GM21576 (cell line): ENCODE data around the gene FNDC3A.
"Not testable (repeated sequence)": the region's sequence is repeated elsewhere in the genome, so short reads cannot be mapped to it uniquely, and the experiment has no call there.

Source experiments
- ATAC-seq: cut with Tn5 transposase; IDR thresholded peaks from one replicate; pipeline ENCODE4 v1.9.1; 2021; ENCODE audit warnings: mild to moderate bottlenecking, moderate library complexity; ENCODE audit not compliant: unreplicated experiment

FNDC3A gene

DNA sequence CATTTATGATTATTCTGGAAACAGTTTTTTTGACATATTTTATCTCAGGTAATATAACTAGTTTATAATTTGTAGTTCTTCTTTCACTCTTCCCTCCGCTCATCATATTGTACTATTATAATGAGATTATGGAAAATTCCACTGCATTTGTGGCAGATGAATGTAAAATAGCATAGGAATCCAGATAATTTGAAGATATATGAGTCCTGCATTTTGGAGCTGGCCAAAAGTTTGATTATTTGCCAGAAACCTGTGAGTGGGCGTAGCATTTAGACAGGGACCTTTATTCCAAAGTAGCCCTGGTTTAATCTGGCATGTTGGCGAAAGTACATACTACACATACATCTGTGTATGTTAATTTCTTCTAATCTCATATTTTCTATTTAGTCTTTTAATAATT is 65.2 kb downstream of the FNDC3A start:
- no peak for ATAC-seq

DNA sequence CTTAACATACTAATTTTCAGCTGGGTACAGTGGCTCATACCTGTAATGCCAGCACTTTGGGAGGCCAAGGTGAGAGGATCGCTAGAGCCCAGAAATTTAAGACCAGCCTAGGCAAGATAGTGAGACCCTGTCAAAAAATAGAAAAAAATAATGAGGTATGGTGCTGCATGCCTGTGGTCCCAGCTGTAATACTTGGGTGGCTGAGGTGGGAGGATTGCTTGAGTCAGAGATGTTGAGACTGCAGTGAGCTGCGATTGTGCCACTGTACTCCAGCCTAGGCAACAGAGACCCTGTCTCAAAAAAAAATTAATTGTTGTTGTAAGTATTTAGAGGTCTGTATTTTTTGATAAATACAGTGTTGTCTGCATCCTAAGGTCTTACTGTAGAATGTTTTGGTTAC is 66.8 kb downstream of the FNDC3A start:
- ATAC-seq, result no peak

DNA sequence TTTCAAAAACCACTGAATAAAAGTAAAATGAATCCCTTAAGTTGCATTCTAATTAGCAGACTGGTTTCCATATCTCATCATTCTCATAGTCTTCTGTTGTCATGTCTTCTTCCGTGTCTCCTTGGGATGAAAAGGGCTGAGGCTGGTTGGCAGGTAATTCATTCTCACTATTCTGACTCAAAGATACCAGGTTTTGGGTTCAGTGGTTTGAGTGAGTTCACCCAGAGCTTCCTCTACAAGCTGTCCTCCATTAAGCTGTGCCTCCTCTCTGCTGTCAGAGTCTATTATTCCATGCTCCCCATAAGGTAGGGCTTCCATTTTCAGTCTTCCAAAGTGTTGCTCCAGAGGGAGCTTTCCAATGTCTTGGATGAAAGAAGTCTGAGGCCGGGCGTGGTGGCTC is 68.3 kb downstream of the FNDC3A start:
- ATAC-seq, result no peak

DNA sequence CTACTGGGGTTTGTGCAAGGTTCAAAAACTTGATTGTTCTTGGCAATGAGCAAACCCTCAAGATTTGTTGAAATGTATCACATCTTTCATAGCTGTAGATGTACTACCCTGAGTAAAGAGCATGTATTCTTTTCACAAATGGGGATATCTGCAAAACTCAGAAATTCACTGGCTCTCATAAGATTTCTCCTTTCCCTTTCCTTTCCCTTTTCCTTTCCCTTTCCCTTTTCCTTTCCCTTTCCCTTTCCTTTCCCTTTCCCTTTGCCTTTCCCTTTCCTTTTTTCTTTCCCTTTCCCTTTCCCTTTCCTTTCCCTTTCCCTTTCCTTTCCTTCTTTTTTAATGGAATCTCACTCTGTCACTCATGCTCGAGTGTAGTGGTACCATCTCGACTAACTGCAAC is 69.1 kb downstream of the FNDC3A start:
- no peak for ATAC-seq

DNA sequence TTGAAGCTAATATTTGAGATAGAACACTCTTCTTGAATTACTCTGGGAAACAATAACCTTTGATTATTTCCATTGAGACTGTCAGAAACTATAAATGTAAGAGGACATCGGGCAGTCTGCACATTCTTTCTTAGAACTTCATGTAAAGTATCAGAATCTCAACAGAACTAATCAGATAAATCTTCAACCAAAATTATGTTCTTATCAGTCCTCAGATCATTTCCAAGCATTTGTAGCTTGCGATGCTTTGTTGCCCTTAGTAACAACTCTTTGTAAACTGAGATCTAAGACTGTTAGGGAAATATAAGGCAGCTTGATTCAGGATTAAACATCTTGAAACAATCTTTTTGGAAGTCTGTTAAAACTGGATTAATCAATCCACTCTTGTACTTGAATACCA is 70.3 kb downstream of the FNDC3A start:
- no peak for ATAC-seq

DNA sequence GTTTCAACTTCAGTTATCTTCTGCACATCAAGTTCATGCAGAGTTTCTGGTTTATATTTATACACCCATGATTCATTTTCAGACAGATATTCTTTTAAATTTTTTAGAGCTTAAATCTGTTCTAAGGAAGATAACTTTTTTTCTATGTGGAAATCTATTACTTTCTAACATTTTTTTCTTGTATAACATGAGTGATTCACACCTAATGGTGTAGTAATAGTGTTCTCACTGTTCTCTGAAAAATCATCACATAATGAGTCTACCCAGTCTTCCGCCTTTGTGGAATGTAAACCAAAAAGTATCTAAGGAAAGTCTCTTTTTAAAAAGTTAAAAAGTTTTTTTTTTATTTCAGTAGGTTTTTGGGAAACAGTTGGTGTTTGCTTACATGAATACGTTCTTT is 70.8 kb downstream of the FNDC3A start:
- no peak for ATAC-seq

DNA sequence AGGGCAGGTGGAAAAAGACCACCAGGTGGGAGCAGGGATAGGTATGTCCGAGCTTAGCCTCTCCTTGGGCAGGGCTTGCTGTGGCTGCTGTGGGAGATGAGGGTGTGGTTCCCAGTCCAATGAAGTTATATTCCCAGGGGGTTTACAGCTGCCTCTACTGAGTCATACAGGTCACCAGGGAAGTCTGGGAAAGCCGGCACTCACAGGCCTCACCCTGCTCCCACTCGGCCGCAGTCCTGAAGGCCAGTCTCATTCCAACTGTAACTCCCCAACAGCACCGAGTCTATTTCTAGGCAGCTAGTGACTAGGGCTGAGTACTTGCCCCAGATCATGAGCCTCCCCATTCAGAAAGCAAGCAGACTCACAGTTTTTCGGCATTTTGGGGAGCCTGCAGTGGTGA is 77.1 kb downstream of the FNDC3A start:
- no peak for ATAC-seq

DNA sequence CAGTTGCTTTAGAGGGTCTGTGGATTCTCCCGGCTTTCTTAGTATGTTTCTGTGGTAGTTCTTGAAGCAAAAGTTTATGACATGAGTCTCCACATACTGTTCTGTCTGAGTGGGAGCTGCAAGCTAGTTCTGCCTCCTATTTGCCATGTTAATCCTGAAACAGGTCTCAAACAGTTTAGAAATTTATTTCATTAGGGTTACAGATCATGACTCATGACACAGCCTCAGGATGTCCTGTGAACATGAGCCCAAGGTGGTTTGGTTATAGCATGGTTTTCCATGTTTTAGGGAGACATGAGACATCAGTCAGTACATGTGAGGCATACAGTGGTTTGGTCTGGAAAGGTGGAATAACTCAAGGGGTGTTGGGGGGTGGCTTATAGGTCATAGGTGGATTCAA is 77.5 kb downstream of the FNDC3A start:
- ATAC-seq, result no peak

DNA sequence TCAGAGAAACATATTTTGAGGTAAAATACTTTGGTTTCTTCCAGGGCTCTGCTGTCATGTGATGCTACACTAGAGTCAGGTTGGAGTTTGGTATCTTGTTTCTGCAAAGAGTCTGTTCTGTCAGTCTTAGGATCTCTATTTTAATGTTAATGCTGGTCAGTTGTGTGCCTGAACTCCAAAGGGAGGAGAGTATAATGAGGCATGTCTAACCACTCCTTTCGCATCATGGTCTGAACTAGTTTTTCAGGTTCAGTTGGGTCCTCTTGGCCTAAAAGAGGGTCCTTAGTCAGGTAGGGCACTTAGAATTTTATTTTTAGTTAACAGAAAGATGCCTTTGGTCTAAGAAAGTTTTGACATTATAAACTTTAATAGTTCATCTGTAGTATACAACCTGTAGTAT is 78.2 kb downstream of the FNDC3A start:
- no peak for ATAC-seq

DNA sequence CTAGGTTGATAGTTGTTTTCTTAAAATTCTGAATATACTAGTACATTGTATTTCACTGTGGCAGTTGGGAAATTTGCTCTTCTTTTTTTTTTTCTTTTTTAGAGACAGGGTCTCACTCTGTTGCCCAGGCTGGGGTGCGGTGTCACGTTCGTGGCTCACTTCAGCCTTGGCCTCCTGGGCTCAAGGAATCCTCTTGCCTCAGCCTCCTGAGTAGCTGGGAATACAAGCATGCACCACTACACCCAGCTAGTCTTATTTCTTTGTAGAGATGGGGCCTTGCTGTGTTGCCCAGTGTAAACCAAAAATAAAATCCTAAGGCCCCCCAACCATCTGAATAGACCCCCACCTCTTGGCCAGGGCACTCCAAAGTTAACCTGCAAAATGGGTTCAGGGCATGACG is 79.3 kb downstream of the FNDC3A start:
- no peak for ATAC-seq

DNA sequence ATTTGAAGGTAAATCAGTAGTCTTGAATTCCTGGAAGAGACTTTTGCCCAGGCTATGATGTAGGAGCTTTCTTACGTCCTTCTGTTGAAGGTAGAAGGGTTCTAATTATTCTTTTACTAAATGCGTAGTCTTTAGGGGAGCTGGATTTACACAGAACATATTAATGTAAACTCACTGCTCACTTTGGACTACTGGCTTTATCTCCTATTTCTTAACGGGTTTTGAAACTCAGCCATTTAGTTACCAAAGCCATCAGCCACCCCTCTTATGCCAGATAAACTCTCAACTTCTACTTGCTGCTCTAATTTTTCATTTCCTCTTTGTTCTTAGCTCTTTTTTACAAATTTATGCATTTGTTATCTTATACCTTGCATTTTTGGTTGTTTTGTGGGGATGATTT is 81.5 kb downstream of the FNDC3A start:
- ATAC-seq, result no peak

DNA sequence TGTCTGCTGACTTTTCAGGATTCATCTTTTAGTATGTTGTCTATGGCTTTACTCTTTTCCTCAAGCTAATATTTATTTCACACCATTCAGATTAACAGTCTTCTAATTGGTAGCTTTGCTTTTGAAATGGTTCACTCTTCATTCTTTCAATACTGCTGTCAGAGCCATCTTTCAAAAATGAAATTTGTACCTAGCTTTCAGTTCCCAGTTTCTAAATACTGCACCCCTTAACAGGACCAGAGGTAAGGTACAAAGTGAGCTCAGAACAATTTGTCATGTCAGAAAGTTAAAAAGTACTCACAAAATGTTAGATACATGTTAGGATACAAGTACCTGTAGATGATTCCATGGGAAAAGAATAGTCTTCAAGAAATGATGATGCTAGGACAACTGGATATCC is 83.0 kb downstream of the FNDC3A start:
- ATAC-seq, result no peak

DNA sequence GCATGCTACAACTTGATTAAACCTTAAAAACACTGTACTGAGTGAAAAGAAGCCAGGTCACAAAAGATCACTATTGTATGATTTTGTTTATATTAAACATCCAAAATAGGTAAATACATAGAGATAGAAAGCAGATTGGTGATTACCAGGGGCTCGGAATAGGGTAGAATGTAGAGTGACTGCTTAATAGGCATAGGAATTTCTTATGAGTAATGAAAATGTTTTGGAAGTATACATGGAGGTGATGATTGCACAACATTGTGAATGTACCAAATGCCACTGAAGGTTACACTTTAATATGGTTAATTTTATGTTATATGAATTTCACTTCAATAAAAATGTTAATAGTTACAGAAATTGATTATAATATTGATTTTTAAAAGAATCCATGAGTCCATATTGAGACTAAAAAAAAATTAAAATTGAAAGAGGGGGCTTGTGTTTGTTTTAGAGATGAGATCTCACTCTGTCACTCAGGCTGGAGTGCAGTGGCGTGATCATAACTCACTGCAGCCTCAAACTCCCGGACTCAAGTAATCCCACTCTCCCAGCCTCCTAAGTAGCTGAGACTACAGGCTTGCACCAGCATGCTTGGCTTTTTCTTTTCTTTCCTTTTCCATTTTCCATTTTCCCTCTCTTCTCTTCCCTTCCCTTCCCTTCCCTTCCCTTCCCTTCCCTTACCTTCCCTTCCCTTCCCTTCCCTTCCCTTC is 85.1 kb downstream of the FNDC3A start:
- ATAC-seq, result no peak

DNA sequence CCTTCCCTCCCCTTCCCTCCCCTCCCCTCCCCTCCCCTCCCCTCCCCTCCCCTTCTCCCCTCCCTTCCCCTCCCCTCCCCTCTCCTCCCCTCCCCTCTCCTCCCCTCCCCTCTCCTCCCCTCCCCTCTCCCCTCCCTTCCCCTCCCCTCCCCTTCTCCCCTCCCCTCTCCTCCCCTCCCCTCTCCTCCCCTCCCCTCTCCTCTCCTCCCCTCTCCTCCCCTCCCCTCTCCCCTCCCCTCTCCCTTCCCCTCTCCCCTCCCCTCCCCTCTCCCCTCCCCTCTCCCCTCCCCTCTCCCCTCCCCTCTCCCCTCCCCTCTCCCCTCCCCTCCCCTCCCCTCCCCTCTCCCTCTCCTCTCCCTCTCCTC is 85.7 kb downstream of the FNDC3A start:
- ATAC-seq, result not testable (repeated sequence)

DNA sequence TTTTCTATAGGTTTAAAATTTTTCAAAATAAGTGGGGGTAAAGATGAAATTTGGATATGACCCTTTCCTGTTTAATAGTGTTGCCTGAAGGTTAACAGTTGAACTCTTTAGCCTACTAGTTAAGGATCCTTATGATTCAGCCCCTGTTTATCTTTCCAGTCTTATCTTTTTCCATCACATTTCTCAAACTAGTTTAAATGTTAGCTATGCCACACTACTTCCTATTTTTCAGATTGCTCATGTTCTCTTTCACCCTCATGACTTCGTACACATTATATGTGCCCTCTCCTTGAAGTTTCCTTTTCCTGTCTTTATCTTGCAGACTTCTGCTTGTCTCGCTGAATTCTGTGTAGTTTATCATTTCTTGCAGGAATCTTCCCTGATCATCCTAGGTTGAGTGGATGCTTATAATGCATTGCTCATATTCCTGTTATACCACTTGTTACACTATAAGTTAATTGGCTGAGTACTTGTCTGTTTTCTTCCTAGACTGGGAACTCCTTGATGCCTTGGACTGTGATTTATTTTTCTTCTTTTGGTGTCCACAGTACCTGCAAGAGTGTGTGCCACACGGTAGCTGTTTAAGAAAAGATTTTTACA is 86.7 kb downstream of the FNDC3A start:
- no peak for ATAC-seq

DNA sequence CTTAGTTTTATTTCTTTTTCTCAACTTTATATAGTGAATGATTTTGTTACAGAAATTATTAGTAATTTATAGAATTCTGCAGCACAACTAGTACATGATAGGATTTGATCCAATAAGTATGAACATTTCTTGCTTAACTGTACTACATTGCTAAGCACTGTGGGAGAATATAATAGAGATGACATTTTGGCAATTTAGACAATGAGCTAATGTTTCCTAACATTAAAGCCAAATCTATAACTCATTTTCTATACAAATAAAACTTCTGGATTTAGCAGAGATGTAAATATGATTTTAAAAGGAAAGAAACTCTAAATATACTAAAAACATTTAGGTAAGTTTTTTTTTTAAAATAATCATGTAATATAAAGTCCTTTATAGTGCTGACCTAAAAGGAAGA is 87.3 kb downstream of the FNDC3A start:
- ATAC-seq, result no peak

DNA sequence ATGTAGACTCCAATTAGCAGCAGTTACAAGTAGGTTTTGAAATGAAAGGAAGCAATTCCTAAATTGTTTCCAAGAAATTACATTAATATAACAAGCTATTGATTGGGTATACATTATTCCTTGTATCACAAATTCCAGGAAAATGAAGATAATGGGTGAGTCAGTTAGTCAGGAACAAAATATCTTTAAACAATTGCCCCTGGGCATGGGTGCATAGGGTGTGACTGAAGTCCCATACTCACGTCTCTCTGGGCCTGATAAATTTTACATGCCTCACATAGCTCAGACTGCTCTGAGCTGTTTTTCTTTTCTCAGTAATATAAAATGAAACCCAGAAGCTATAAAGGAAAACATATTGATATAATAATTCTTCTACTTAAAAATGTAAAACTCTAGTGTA is 87.8 kb downstream of the FNDC3A start:
- no peak for ATAC-seq

DNA sequence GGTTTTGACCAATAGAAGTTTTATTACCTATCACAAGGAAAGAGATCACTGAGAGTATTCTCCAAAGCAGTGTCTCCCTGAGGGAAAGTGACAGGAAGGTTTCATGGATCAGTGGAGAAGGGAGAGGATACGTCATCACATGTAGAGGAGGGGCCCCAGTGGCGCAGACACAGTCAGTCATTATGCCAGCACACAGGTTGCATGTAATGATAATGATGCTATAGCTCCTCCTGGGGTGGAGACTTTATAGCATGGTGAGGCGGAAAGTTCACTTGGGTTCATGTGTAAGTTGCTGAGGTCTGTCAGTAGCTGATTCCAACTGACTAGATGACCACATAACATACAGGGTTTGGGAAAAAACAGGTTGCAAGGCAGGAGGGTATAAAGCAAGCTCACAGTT is 88.8 kb downstream of the FNDC3A start:
- no peak for ATAC-seq

DNA sequence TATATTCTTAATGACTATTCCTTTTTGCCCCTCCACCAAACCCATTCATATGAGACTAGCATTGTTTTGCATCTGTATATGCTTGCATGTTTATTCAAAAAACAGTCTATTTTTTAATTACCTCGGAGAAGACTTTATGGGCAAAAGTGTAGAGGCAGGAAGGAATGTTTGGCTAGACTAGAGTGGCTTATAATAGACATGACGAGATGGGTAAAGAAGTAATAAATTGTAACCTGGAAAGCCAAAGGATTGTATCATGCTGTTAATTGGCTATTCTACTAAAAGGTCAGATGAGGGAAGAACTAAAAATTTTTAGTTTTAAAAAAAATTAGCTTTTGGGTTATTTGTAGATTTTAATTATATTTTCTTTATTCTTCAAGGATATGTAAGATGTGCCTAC is 91.1 kb downstream of the FNDC3A start:
- ATAC-seq, result no peak

DNA sequence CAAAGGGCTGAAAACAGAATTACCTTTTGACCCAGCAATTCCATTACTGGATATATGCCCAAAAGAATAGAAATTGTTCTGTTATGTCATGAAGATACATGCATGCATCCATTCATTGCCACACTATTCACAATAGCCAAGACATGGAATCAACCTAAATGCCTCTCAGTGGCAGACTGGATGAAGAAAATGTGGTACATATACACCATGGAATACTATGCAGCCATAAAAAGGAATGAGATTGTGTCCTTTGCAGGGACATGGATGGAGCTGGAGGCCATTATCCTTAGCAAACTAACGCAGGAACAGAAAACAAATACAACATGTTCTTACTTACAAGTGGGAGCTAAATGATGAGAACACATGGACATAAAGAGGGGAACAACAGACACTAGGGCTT is 92.8 kb downstream of the FNDC3A start:
- ATAC-seq, result not testable (repeated sequence)

DNA sequence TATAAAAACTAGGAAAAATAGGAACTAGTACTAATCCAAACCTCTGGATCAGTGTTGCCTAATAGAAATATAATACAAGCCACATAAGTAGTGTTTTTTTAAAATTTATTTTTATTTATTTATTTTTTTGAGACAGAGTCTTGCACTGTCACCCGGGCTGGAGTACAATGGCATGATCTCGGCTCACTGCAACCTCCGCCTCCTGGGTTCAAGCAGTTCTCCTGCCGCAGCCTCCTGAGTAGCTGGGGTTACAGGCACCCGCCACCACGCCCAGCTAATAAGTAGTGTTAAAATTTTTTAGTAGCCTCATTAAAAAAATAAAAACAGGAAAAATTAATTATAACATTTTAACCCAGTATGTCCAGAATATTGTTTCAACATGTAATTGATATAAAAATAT is 94.3 kb downstream of the FNDC3A start:
- not testable (repeated sequence) for ATAC-seq

DNA sequence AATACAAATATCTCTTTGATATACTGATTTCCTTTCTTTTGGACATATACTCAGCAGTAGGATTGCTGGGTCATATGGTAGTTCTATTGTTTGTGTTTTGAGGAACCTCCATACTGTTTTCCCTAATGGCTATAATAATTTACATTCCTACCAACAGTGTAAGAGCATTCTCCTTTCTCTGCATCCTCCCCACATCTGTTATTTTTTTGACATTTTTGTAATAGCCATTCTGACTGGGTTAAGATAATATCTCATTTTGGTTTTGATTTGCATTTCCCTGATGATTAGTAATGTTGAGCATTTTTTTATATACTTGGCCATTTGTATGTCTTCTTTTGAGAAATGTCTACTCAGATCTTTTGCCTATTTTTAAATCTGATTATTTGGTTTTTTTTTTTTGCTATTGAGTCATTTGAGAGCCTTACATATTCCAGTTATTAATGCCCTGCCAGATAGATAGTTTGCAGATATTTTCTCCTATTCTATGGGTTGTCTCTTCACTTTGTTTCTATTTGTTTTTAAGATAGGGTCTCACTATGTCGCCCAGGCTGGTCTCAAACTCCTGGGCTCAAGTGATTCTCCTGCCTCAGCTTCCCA is 95.7 kb downstream of the FNDC3A start:
- no peak for ATAC-seq
